Head of caudate nucleus (tissue), 42 donors: Measurements from ENCODE around the gene ANTKMT.

ENCODE experiments used
- DNase-seq, 42 donors: peaks; one replicate each; pipeline versions ENCODE4 v3.0.0 to v3.0.0-alpha.2; 2020 to 2021; ENCODE audit warnings: mixed read lengths in 7 of 42
- intact Hi-C: fragments of 100-400 bp; cut with DNase I; formaldehyde crosslinking; loops from one replicate; pipeline ENCODE4 v1.15.0; 2022

ANTKMT gene

DNA sequence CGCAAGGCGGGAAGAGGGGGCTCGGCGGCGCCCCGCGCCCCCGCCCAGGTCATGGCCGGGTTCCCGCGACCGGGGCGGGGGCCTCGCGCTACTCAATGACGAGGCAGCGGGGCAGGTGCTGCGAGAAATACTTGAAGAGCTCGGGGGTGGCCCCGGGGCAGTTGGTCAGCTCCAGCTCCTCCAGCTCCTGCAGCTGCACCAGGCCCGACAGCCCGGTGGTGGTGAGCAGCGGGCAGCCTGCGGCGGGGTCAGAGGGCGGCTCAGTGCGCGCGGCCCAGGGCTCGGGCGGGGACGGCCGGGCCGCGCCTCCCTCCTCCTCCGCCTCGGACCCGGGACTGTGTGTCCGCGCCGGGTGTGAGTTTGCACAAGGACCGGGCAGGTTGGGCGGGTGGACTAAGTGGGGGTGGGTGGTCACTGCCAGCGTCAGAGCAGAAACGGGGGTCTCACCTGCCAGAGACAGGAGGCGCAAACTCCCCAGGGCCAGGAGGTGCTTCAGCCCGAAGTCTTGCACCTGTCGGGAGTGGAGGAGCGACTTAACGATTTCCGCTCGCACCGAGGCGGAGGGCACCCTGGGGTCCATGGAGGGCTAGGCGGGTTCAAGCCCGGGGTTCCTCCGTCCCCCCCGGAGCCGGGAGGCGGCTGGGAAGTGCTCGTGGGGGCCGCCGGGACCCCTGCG lies 26.6 kb upstream of the ANTKMT start:
- intact Hi-C loops = no loop called here
- DNase-seq = no peak

DNA sequence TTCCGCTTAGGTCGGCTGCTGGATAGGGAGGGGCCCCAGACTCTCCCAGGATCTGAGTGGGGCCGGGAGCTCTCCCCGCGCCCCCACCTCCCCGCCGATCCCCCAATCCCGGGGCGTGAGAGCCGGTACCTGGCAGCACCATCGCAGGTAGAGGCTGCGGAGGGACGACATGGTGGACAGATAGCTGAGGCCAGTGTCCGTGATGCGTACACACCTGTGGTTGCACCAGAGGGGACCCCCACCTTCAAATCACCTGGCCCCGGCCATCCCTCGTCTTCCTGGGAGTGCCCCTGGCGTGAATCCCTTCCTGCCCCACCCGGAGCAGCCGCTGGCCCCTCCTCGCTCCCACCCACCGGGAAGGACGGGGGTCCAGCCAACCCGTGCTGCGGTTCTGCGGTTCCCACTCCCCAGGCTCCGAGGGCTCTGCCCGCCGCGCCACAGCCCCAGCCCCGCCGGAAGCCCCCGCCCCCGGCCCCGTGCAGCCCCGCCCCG lies 26.0 kb upstream of the ANTKMT start:
- no peak for DNase-seq
- intact Hi-C loops = no loop called here

DNA sequence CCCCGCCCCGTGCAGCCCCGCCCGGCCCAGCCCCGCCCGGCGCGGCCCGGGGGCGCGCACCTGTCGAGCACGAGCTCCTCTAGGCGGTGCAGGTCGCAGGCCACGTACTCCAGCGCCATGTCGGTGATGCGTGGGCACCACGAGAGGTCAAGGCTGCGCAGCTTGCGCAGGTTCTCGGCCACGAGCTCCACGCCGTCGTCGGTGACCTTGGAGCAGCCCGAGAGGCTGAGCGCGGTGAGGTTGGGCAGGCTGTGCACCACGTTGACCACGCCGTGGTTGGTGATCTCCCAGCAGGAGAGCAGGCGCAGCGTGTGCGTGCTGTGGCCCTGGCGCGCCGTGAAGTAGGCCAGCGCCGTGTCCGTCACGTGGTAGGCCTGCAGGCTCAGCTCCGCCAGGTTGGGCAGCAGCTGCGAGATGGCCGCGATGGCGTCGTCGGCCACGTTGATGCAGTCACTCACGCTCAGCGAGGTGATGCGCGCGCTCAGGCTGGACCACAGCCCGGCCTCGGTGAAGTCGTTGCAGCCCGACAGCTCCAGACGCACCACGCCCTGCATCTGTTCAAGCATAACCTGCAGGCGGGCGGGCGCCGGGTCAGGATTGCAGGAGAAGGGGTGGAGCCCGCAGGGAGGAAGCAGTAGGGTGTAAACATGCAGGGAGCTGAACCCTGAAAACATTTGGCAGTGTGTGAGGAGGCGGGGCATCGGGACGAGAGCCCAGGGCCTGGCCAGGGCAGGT lies 25.4 kb upstream of the ANTKMT start:
- intact Hi-C loops = no loop called here

DNA sequence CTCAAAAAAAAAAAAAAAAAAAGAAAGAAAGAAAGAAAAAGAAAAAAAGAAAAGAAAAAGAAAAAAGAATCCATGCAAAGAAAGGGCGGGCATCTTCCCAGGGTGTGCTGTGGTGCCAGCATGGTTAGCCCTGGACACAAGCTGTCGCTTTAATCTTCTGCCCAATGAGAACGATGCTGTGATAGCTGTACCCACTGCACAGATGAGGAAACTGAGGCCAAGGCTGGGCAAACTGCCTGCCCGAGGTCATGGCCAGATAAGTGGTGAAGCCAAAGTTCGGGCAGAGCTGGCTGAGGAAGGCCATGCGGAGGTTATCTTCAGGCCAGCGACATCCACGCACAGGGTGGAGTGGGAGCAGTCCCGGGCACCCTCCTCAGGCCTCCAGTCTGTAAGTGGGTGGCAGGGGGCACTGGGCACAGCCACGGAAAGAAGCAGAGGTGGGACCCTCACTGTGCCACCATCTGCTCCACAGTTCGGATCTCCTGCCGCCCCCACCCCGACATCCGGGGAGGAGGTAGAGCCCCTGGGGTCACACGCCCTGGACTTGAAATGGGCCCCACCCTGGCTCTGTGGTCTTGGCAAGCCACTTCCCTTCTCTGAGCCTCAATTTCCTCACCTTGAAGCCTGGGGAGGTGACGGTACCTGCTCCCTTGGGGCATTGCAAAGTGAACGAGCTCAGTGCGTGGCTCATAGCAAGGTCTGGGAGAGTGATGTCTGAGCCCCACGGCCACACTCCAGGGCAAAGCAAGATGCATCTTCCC lies 21.9 kb upstream of the ANTKMT start:
- DNase-seq = no peak
- intact Hi-C loops = no loop called here

More for the DNA sequence above, 25.4 kb upstream of the ANTKMT start:
- peak in 11 of 42 donors; percentile 35 to 68 (median 49) for DNase-seq

DNA sequence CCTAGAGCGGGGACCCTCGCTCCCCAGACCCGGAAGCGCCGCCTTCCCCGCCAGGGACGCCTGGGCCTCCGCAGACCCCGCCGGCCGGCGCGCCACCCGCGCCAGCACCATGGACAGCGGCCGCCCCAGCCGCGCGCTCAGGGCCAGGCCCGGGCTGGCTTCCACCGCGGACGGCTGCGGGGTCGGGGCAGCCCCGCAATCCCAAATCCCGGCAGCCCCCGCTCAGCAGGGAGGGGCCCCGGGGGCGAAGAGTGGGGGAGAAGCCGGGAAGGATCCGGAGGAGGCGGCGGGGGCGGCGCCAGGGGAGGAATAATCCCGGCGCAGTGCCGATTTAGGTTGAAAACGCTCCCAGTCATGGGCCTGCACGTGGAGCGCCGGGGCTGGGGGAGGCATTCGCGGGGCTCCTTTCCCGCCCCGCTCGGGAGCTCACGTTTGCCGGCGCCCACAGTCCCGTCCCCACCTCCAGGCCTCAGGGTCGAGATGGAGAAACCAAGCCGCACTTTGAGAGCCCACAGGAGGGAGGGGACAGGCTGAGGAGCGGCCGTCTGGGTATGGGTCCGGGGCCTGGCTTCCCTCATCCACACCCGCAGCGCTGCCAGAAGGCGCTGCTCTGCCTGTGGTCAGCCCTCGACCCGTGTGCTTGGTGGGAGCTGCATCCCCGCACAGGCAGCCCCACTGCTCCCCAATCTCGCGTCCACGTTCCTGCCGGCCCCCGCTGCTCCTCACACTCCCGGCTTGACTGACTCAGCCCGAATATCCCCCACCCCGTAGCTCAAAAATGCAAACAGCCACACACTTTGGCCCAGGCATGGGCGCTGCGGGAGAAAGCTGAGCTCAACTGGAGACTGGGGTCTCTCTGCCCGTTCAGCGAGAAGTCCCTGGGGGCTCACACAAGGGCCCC lies 20.0 kb upstream of the ANTKMT start:
- peak in 33 of 42 donors; percentile 48 to 84 (median 66) for DNase-seq

DNA sequence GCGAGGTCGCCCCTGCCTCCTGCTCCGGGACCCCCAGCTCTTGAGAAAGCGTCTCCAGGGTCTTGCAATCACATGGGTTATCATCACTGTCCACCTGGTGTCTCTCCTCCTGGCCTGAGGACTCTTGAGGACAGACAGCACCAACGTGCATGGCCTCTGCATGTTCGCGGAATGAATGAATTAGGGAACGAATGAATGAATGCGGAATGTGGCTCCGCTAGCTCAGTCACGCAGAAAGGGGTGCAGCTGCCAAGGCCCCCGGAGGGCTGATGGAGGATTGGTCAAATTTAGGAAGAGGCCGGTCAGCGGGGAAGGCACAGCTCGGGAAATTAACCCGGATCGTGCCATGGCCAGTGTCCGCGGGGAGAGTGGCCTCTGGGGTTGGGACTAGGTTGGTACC lies 18.6 kb upstream of the ANTKMT start:
- intact Hi-C loops = no loop called here
- DNase-seq = no peak

More for the DNA sequence above, 20.0 kb upstream of the ANTKMT start:
- intact Hi-C loops = no loop called here

DNA sequence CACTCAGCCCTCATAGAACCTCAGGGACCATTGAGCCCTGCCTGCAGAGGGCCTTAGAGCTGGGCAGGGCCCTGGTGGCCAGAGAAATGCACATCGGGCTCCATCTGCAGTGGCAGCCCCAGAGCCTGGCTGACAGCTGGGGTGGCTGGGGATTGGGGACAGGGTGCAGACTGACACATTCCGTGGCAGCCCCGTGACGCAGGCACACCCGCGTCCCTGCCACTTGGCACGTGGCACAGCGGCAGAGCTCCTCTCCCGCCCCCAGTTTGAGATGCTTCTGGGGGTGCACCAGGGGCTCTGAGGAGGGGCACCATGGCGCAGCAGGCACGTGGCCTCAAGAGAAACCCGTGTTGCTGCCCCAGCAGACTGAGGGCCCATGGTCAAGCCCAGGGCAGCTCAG lies 17.5 kb upstream of the ANTKMT start:
- intact Hi-C loops = no loop called here
- peak in 41 of 42 donors; percentile 54 to 93 (median 79) for DNase-seq

DNA sequence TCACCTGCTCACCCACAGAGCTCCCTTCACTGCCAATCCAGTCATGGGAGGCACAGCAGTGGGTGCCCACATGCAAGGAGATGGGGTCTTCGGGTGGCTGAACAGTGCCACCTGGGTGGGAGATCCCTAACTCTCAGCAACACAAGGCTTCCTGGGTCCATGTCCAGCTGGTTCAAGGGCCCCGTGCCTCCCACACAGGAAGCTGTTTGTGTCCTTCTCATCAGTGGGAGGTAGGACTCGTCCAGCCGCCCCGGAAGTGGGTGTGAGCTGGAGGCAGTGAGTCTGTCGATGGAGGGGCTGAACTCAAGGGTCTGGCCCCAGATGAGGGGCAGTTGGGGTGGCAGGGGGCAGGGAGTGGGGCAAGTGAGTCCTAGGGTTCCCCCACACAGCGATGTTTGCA lies 16.9 kb upstream of the ANTKMT start:
- intact Hi-C loops = no loop called here
- no peak for DNase-seq

DNA sequence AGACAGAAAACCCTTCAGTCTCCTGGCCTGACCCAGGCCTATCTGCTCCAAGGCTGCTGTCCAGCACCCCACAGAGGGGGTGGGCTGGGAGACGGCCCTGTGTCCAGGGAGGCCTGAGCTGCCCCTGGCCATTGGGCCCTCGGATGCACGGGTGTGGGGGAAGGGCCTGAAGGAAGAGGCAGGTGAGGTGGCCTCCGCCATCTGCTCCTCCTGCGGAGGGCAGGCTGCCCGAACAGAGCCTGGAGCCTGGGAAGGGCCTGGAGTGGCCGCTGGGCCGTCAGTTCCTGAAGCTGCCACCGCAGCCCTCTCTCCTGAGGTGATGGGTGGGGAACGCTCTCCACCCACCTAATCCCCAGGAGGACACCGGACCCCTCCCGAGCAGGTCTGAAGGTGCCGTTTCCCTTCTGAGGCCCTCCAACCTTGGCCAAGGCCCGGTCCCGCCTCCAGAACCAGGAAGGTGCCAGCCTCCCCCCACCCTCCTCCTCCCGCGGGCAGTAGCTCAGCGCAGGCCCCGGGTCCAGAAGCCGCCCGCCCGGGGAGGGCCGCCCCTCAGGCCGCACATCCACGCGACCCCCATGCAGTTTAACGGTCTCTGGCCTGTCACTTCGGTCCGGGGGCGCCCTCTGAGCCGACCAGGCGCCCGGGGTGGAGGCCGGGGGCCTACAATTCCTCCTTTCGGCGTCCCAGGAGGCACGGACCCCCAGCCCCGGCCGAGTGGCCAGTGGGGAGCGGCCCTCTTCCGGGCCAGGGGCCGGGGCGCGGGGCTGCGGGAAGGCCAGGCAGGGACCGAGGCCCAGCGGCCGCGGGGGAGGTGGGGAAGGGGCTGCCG lies 16.2 kb upstream of the ANTKMT start:
- DNase-seq = no peak
- intact Hi-C loops = no loop called here

DNA sequence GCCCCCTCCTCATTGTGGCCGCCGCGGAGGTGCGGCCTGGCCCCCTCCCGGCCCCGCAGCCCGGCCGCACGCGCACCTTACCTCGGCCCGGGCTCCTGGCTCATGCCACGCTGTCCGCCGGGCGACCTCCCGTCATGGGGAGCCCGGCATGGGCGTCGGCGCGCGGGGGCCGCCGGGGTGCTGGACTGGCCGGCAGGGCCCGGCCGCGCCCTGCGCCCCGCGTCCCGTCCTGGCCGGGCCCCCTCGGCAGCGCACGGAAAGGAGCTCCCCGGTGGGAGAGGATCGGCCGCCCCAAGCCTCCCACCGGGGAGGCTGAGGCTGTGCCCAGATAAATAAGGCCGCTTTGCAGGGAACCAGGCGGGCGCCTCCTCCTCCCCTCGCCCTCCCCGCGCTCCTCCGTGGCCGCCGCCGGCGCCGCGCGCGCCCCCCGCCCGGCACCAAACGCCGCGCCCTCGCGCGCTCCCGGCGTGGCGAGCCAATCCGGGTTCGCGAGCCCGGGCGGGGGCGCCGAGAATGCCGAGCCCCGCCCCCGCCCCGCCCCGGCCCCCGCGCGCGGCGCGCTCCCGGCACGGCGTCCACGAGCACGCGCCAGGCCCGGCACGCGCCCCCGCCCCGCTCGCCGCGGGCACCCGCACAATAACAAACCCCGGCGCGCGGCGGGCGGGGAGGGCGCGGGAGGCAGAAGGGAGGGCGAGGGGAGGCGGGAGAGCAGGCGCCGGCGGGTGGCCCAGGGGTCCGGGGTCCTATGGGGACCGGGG lies 15.3 kb upstream of the ANTKMT start, which contains the start of gene FBXL16:
TSS of gene FBXL16 (minus strand) at position 371 of the 758 bp plus-strand sequence. CDS start 8,396 bp downstream, outside the sequence.
- intact Hi-C loops = no loop called here

DNA sequence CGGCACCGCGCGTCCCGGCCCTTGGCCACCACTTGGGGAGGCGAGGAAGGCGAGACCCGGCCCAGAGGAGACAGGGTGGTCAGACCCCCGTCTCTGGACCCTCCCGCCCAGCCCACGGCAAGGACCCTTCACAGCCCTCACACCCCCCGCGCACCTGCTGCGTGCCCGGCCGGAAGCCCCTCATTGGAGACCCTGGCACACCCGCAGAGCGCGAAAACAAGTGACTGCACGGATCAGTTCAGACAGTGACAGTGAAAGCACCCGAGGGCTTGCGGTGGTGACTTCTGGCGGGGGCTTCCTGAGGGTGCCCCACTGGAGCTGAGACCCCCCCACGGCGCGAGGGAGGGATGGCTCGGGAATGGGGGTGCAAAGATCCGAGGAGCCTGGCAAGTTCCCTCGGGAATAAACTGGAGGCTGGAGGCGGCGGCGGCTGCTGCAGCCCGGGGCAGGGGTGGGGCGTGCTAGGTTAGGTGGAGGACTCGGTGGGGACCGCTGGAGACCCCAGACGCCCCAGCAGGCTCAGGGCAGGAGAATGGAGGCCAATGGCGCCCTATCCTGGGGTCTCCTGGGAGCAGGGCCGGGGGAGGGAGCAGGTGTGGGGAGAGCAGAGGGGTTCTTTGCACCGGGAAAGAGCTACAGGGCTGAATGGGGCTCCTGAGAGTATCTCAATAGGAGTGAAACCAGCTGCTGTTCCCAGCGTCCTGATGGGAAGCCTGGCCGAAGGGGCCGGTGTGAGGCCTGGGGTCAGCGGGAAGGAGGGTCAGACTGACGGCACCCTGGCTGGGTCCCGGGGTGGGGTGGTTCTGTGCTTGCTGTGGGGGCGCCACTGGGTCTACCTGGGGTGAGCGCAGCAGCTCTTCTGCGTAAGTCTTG lies 14.5 kb upstream of the ANTKMT start:
- intact Hi-C loops = no loop called here
- peak in 13 of 42 donors; percentile 38 to 78 (median 59) for DNase-seq

More for the DNA sequence above, 15.3 kb upstream of the ANTKMT start, which contains the start of gene FBXL16:
- peak in 39 of 42 donors; percentile 52 to 89 (median 75) for DNase-seq

DNA sequence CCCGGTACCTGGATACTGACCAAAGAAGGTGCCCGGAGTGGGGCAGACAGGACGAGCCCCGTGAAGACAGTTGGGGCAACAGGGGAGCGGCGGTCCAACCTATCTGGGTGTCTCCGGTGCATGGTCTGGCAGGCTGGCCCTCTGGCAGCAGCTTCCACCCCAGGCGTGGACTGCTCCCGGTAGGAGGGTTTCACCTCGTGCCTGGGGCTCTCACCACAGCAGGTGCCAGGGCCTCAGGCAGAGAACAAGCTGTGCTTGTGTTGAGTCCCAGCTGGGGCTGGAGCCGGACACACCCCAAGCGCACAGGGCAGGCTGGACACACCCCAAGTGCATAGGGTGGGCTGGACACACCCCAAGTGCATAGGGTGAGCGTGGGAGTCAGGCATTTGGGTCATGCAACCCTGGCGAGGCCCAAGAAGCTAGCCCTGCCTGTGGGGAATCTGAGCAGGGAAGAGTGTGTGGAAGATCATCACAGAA lies 13.8 kb upstream of the ANTKMT start:
- intact Hi-C loops = no loop called here
- DNase-seq = peak in 1 of 42 donors; percentile 12

DNA sequence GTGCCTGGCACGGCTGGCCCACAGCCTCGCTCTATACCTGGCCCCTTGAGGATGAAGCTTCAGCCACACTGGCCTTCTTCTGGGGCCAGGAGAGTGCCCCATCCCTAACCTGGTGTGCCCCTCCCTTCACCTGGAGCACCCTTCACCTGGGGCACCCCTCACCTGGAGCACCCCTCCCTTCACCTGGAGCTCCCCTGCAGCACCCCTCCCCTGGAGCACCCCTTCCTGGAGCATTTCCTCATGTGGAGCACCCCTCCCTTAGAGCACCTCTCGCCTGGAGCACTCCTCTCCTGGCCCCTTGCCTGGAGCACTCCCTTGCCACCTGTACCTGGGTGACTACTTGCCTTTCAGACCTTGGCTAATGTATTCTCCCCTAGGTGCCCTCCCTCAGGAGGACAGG lies 12.9 kb upstream of the ANTKMT start:
- DNase-seq = no peak
- intact Hi-C loops = no loop called here

DNA sequence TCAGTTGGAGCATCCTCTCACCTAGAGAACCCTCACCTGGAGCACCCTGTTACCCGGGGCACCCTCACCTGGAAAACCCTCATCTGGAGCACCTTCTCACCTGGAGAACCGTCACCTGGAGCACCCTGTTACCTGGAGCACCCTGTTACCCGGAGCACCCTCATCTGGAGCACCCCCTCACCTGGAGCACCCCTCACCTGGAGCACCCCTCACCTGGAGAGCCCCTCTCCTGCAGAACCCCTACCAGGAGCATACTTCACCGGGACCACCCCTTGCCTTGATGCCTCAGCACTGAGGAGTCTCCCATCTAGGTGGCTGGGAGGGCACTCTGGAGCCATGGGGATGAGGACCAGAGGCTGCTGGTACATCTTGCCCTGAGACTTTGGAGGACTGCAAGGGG lies 12.0 kb upstream of the ANTKMT start:
- intact Hi-C loops = no loop called here
- no peak for DNase-seq

DNA sequence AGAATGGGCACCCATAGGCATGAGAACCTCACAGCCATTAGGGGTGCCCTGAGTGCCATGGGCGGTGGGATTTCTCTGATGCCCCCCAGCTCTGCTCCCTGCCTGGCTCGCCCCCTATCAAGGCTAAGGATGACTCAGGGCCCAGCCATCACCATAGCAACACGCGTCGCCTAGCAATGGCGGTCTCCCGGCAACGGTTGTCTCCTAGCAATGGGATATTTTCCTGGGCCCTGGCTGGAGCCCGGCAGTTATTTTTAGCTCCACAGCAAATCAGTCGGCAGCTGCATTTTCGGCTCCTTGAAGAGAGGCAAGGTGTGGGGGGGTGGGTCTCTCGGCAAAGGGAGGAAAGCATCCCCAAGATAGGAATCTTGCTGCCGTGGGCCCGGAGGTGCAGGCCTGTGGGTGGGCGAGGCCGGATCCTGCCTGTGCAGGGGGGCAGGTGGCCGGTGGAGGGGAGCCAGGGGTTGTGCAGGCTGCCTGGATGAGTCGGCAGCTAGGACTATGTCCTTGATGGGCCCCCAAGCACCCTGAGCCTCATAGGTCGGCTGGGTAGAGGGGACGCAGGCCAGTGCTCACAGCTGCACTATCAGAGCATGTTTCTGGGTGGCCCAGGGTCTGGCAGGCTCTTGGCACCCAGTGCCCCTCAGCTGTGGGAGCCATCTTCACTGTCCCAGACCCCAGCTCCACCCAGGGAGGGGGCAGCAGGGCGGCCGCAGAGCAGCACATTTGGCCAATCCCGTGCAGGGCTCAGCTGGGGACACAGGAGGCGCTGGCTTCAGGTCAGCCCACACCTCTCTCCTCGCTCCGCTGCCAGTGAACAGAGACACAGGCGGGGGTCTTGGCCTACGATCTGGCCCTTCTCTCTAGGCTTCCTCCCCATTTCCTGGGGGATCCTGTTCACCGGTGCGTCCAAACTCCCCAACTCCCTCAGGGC lies 11.1 kb upstream of the ANTKMT start:
- peak; percentile 82 to 97 (median 92) for DNase-seq

More for the DNA sequence above, 11.1 kb upstream of the ANTKMT start:
- intact Hi-C loops = loop anchor here (5.0 kb wide), 1 partner anchor 77 kb away; the partner anchor contains the start of genes CHTF18 and RPUSD1
